GM21717 (cell line): Measurements from ENCODE around the gene DALRD3.

Experiments
- ATAC-seq: cut with Tn5 transposase; IDR thresholded peaks from one replicate; pipeline ENCODE4 v1.9.1; 2021; ENCODE audit warnings: mild to moderate bottlenecking, moderate library complexity; ENCODE audit not compliant: unreplicated experiment

The DALRD3 gene

GRCh38 chr3:49017971-49018706, at the start of gene DALRD3:
Gene DALRD3, minus strand, starts transcription at chr3:49018580. Its CDS starts 16 bp downstream, at chr3:49018564.
- no peak for ATAC-seq

- ATAC-seq = no peak
Observed at GRCh38 chr3:49058011-49058410, 39.6 kb upstream of the DALRD3 start.

- ATAC-seq = no peak
Observed at GRCh38 chr3:49057268-49057667, 38.9 kb upstream of the DALRD3 start.

GRCh38 chr3:49054344-49054862, 36.0 kb upstream of the DALRD3 start:
- ATAC-seq = no peak

- ATAC-seq = no peak
Observed at GRCh38 chr3:49053543-49053942, 35.2 kb upstream of the DALRD3 start.

- ATAC-seq = no peak
Observed at GRCh38 chr3:49035281-49035680, 16.9 kb upstream of the DALRD3 start.

- no peak for ATAC-seq
Observed at GRCh38 chr3:49034650-49035049, 16.3 kb upstream of the DALRD3 start.

- no peak for ATAC-seq
Observed at GRCh38 chr3:49032646-49033304, 14.4 kb upstream of the DALRD3 start.

- no peak for ATAC-seq
Observed at GRCh38 chr3:49030321-49030720, 11.9 kb upstream of the DALRD3 start.

GRCh38 chr3:49029563-49029884, 11.1 kb upstream of the DALRD3 start:
- no peak for ATAC-seq

GRCh38 chr3:49028673-49029562, 10.5 kb upstream of the DALRD3 start, which contains the start of gene IMPDH2:
Gene IMPDH2, minus strand, starts transcription at chr3:49029398. Its CDS starts 48 bp downstream, at chr3:49029350.
- peak; percentile 77 for ATAC-seq

- no peak for ATAC-seq
Observed at GRCh38 chr3:49028298-49028672, 9.9 kb upstream of the DALRD3 start.

GRCh38 chr3:49027634-49028033, 9.3 kb upstream of the DALRD3 start:
- no peak for ATAC-seq

- no peak for ATAC-seq
Observed at GRCh38 chr3:49026536-49026935, 8.2 kb upstream of the DALRD3 start.

- ATAC-seq = no peak
Observed at GRCh38 chr3:49025793-49026520, 7.6 kb upstream of the DALRD3 start.

- no peak for ATAC-seq
Observed at GRCh38 chr3:49025005-49025792, 6.8 kb upstream of the DALRD3 start.

- ATAC-seq = no peak
Observed at GRCh38 chr3:49024449-49024848, 6.1 kb upstream of the DALRD3 start.

- no peak for ATAC-seq
Observed at GRCh38 chr3:49023775-49024174, 5.4 kb upstream of the DALRD3 start.

- no peak for ATAC-seq
Observed at GRCh38 chr3:49022688-49023171, 4.3 kb upstream of the DALRD3 start.
